Tongue (tissue), 2 donors: Measurements from ENCODE around the gene IDH3B. TPM values are rescaled to one million over a fixed set of nuclear protein-coding genes. Genes with fewer than 3 reads are reported as not detected.
A peak's percentile ranks its signal among the peaks of the same experiment; 100 is the strongest.
"Not testable (repeated sequence)": the region's sequence is repeated elsewhere in the genome, so short reads cannot be mapped to it uniquely, and the experiment has no call there.

Experiments
- DNase-seq: peaks from one replicate; pipeline ENCODE4 v3.0.0-alpha.2; 2015
- total RNA-seq: library from RNA; depleted of rRNA; stranded (reverse); fragments of >200 nt; gene quantifications from one replicate; pipeline ENCODE4 v1.2.3, GENCODE V29; 2014

Gene IDH3B
- total RNA-seq, 1 donor from 2014 or later = 157 TPM

- no peak for DNase-seq
These were observed 30.5 kb upstream of the IDH3B start for GRCh38 chr20:2694519-2694918.

GRCh38 chr20:2694008-2694471, 30.0 kb upstream of the IDH3B start:
- DNase-seq = peak; percentile 11

GRCh38 chr20:2693286-2694007, 29.4 kb upstream of the IDH3B start:
- peak; percentile 23 for DNase-seq

GRCh38 chr20:2692886-2693285, 28.9 kb upstream of the IDH3B start:
- DNase-seq = peak; percentile 5

- peak; percentile 57 for DNase-seq
These were observed 28.2 kb upstream of the IDH3B start, which contains the start of gene EBF4 for GRCh38 chr20:2692036-2692885. Gene EBF4, plus strand, starts transcription at chr20:2692780. Its CDS starts 866 bp downstream, at chr20:2693646.

- DNase-seq = no peak
These were observed 27.6 kb upstream of the IDH3B start for GRCh38 chr20:2691663-2692035.

- DNase-seq = no peak
These were observed 27.1 kb upstream of the IDH3B start for GRCh38 chr20:2691127-2691526.

GRCh38 chr20:2690718-2691117, 26.7 kb upstream of the IDH3B start:
- DNase-seq = no peak

- no peak for DNase-seq
These were observed 26.2 kb upstream of the IDH3B start for GRCh38 chr20:2690213-2690612.

- peak; percentile 47 for DNase-seq
These were observed 24.1 kb upstream of the IDH3B start for GRCh38 chr20:2688041-2688591.

- DNase-seq = no peak
These were observed 23.5 kb upstream of the IDH3B start for GRCh38 chr20:2687514-2687913.

- DNase-seq = not testable (repeated sequence)
These were observed 20.8 kb upstream of the IDH3B start for GRCh38 chr20:2684817-2685216.

GRCh38 chr20:2682040-2682439, 18.0 kb upstream of the IDH3B start:
- not testable (repeated sequence) for DNase-seq

GRCh38 chr20:2680046-2680445, 16.0 kb upstream of the IDH3B start:
- no peak for DNase-seq

- DNase-seq = no peak
These were observed 9.4 kb upstream of the IDH3B start for GRCh38 chr20:2673453-2673852.

GRCh38 chr20:2672446-2672845, 8.4 kb upstream of the IDH3B start:
- DNase-seq = no peak

- DNase-seq = no peak
These were observed 8.0 kb upstream of the IDH3B start for GRCh38 chr20:2671977-2672376.

GRCh38 chr20:2663364-2663886, 591 bp downstream of the IDH3B start:
- DNase-seq = no peak

GRCh38 chr20:2659547-2659946, 4.5 kb downstream of the IDH3B start:
- no peak for DNase-seq

GRCh38 chr20:2658414-2659354, 5.3 kb downstream of the IDH3B start:
- DNase-seq = no peak

GRCh38 chr20:2657674-2658073, 6.3 kb downstream of the IDH3B start:
- no peak for DNase-seq

- DNase-seq = no peak
These were observed 6.8 kb downstream of the IDH3B start for GRCh38 chr20:2657241-2657640.
